Kidney (tissue), 22 donors: ENCODE results near the gene GK. TPM values are rescaled to one million over a fixed set of nuclear protein-coding genes. Genes with fewer than 3 reads are reported as not detected.
A peak's percentile ranks its signal among the peaks of the same experiment; 100 is the strongest.

Experiments used
- DNase-seq, 5 donors: peaks; one replicate each; pipeline ENCODE4 v3.0.0-alpha.2; 2013 to 2020
- FAIRE-seq: peaks from 2 replicates; lab custom pipeline; 2012; peaks lifted over from hg19 to GRCh38; lab: Jason Lieb, UNC
- H3K27ac ChIP-seq, 2 donors: one replicate each; pipeline ENCODE4 v1.7.0; 2013; ENCODE audit warnings: low read depth in 2 of 2, low read length in 2 of 2, inconsistent platforms in 1 of 2
- H3K27me3 ChIP-seq: one replicate; pipeline ENCODE4 v1.7.1; 2013; ENCODE audit warnings: low read length, inconsistent platforms; ENCODE audit not compliant: control insufficient read depth, insufficient read depth
- H3K36me3 ChIP-seq, 3 donors: one replicate each; pipeline versions ENCODE4 v1.7.0 to v1.7.1; 2013; ENCODE audit warnings: low read length in 3 of 3, control low read depth in 1 of 3, inconsistent platforms in 1 of 3; ENCODE audit not compliant: insufficient read depth in 3 of 3, control insufficient read depth in 2 of 3
- H3K4me1 ChIP-seq, 3 donors: one replicate each; pipeline versions ENCODE4 v1.7.0 to v1.7.1; 2013; ENCODE audit warnings: low read length in 3 of 3, inconsistent platforms in 1 of 3, low read depth in 1 of 3; ENCODE audit not compliant: control insufficient read depth in 2 of 3, insufficient read depth in 2 of 3
- H3K4me3 ChIP-seq, 3 donors: one replicate each; pipeline versions ENCODE4 v1.7.0 to v1.8.1; 2013; ENCODE audit warnings: low read length in 3 of 3, control low read depth in 1 of 3, inconsistent platforms in 1 of 3
- H3K9ac ChIP-seq, 3 donors: one replicate each; pipeline versions ENCODE4 v1.7.0 to v1.7.1; 2013; ENCODE audit warnings: low read length in 3 of 3, control low read depth in 1 of 3, inconsistent platforms in 1 of 3
- H3K9me3 ChIP-seq, 3 donors: one replicate each; pipeline versions ENCODE4 v1.7.0 to v1.7.1; 2013; ENCODE audit warnings: low read length in 3 of 3, control low read depth in 1 of 3, inconsistent platforms in 1 of 3; ENCODE audit not compliant: control insufficient read depth in 2 of 3, insufficient read depth in 1 of 3
- CTCF ChIP-seq: IDR thresholded peaks from 3 replicates; pipeline ENCODE4 v1.5.1; 2012; ENCODE audit warnings: mild to moderate bottlenecking, moderate library complexity, borderline replicate concordance; ENCODE audit not compliant: insufficient read depth; ENCODE audit errors: extremely low read depth
- intact Hi-C: fragments of 100-400 bp; cut with DNase I; formaldehyde crosslinking; loops from one replicate; pipeline ENCODE4 v1.11.1; 2022
- long read RNA-seq, 10 donors: library from polyadenylated mRNA in 1 of 10; unstranded in 1 of 10; transcript quantifications; one replicate each; pipeline ENCODE4 v2.0.0 and lab custom pipeline, GENCODE V29; 2021 to 2026
- polyA plus RNA-seq: library from polyadenylated mRNA; stranded (reverse); fragments of 350-450 nt; fragmentation: Illumina TruSeq; extraction: RNeasy Lipid Tissue Mini Kit (QIAGEN cat#74804); gene quantifications from one replicate; pipeline ENCODE4 v1.2.3, GENCODE V29; 2014; ENCODE audit warnings: low read depth, low replicate concordance; ENCODE audit not compliant: insufficient read depth
- total RNA-seq: library from RNA; stranded (reverse); fragmentation: NEBNext Ultra II Directional; extraction: Animal tissue kit (Norgen Biotek cat#: 25700); gene quantifications from one replicate; pipeline ENCODE4 v1.2.1, GENCODE V29; 2021
- donor health status: control.
- donor health status: control.
- donor health status: control.
- donor health status: control.
- donor health status: control.
- donor health status: DM: yes; HTN: yes; CAD: no.
- donor health status: Normal renal cell carcinoma (clear cell type).

Gene GK
- total RNA-seq, result 12.5 TPM
- polyA plus RNA-seq, result 73.8 TPM
- long read RNA-seq, donor 1, transcript GK-204 (19 exons, 2,063 nt), result major isoform, 5 of 12 reads
- long read RNA-seq, donor 1, partial matches to known transcripts, result 7 of 12 reads
- long read RNA-seq, donor 1, other reads (novel, unspliced or antisense), result 0 of 12 reads
- long read RNA-seq, donor 2, transcript GK-204 (19 exons, 2,063 nt), result major isoform, 15 of 42 reads
- long read RNA-seq, donor 2, partial matches to known transcripts, result 27 of 42 reads
- long read RNA-seq, donor 2, other reads (novel, unspliced or antisense), result 0 of 42 reads
- long read RNA-seq, donor 3, transcript GK-204 (19 exons, 2,063 nt), result major isoform, 30 of 66 reads
- long read RNA-seq, donor 3, partial matches to known transcripts, result 31 of 66 reads
- long read RNA-seq, donor 3, other reads (novel, unspliced or antisense), result 0 of 66 reads
- long read RNA-seq, donor 4, transcript GK-204 (19 exons, 2,063 nt), result major isoform, 17 of 69 reads
- long read RNA-seq, donor 4, partial matches to known transcripts, result 51 of 69 reads
- long read RNA-seq, donor 4, other reads (novel, unspliced or antisense), result 0 of 69 reads
- long read RNA-seq, donor 5, partial matches to known transcripts, result 0 of 3 reads
- long read RNA-seq, donor 5, other reads (novel, unspliced or antisense), result 0 of 3 reads
- long read RNA-seq, donor 6, transcript GK-204 (19 exons, 2,063 nt), result major isoform, 35 of 86 reads
- long read RNA-seq, donor 6, partial matches to known transcripts, result 51 of 86 reads
- long read RNA-seq, donor 6, other reads (novel, unspliced or antisense), result 0 of 86 reads
- long read RNA-seq, donor 7, transcript GK-204 (19 exons, 2,063 nt), result major isoform, 18 of 21 reads
- long read RNA-seq, donor 7, partial matches to known transcripts, result 1 of 21 reads
- long read RNA-seq, donor 7, other reads (novel, unspliced or antisense), result 2 of 21 reads
- long read RNA-seq, donor 8, partial matches to known transcripts, result 8 of 12 reads
- long read RNA-seq, donor 8, other reads (novel, unspliced or antisense), result 0 of 12 reads
- long read RNA-seq, donor 9, transcript GK-204 (19 exons, 2,063 nt), result major isoform, 5 of 5 reads
- long read RNA-seq, donor 9, partial matches to known transcripts, result 0 of 5 reads
- long read RNA-seq, donor 9, other reads (novel, unspliced or antisense), result 0 of 5 reads
- long read RNA-seq, donor 10, transcript GK-204 (19 exons, 2,063 nt), result major isoform, 16 of 34 reads
- long read RNA-seq, donor 10, partial matches to known transcripts, result 17 of 34 reads
- long read RNA-seq, donor 10, other reads (novel, unspliced or antisense), result 0 of 34 reads

GRCh38 chrX:30653415-30654131, at the start of gene GK:
GK (plus strand) TSS chrX:30653423; CDS start chrX:30653538, 115 bp downstream.
- H3K27ac ChIP-seq, result peak within 1 kb of the TSS; percentile 72 to 75
- no peaks in the 10 kb centered on the region for H3K27me3 ChIP-seq
- intact Hi-C loops, result no loop called here

GRCh38 chrX:30607155-30607554, 46.1 kb upstream of the GK start:
- no peaks in the 10 kb centered on the region for H3K36me3 ChIP-seq
- no peak for TF ChIP-seq CTCF
- no peaks in the 10 kb centered on the region for H3K4me1 ChIP-seq
- H3K4me3 ChIP-seq, result no peak overlapping the region
- no peaks in the 10 kb centered on the region for H3K9me3 ChIP-seq
- no peak overlapping the region for H3K27ac ChIP-seq
- intact Hi-C loops, result no loop called here
- DNase-seq, result no peak
- no peaks in the 10 kb centered on the region for H3K27me3 ChIP-seq
- no peak overlapping the region for H3K9ac ChIP-seq
- FAIRE-seq, result no peak

More at GRCh38 chrX:30653415-30654131, at the start of gene GK:
- DNase-seq (peak in 4 of 5 donors; percentile 13 to 84 (median 47)), FAIRE-seq (no peak)
- Histone ChIP-seq H3K36me3 (no peaks in the 10 kb centered on the region), H3K4me3 (peak within 1 kb of the TSS; percentile 78 to 87 (median 80)), H3K9ac (peak within 1 kb of the TSS; percentile 41 to 86 (median 65)), H3K4me1 (no peaks in the 10 kb centered on the region), H3K9me3 (no peaks in the 10 kb centered on the region)
- no peak for TF ChIP-seq CTCF

- no peak for FAIRE-seq
- DNase-seq, result no peak
- H3K36me3 ChIP-seq, result no peaks in the 10 kb centered on the region
- H3K9ac ChIP-seq, result no peak overlapping the region
- H3K4me3 ChIP-seq, result no peak overlapping the region
- TF ChIP-seq CTCF, result no peak
- H3K27ac ChIP-seq, result no peak overlapping the region
- H3K27me3 ChIP-seq, result no peaks in the 10 kb centered on the region
- H3K4me1 ChIP-seq, result no peaks in the 10 kb centered on the region
- H3K9me3 ChIP-seq, result no peaks in the 10 kb centered on the region
- intact Hi-C loops, result no loop called here
Observed at GRCh38 chrX:30610026-30610425, 43.2 kb upstream of the GK start.
